Liver (tissue), 9 donors: ENCODE results near the gene SPATA31E1. TPM values are rescaled to one million over a fixed set of nuclear protein-coding genes. Genes with fewer than 3 reads are reported as not detected.

Experiments used
- DNase-seq: peaks from one replicate; pipeline ENCODE4 v3.0.0-alpha.2; 2017; ENCODE audit warnings: low spot score
- H3K27ac ChIP-seq, 2 donors: one replicate each; pipeline ENCODE4 v1.7.0; 2013; ENCODE audit warnings: inconsistent platforms in 2 of 2, low read length in 2 of 2, control low read depth in 1 of 2, low read depth in 1 of 2, mild to moderate bottlenecking in 1 of 2
- H3K27me3 ChIP-seq, 4 donors: one replicate each; pipeline versions ENCODE4 v1.6.1 to v1.7.0; 2013; ENCODE audit warnings: low read length in 3 of 4, inconsistent platforms in 1 of 4, mild to moderate bottlenecking in 1 of 4, moderate library complexity in 1 of 4; ENCODE audit not compliant: control insufficient read depth in 4 of 4, insufficient read depth in 4 of 4
- H3K36me3 ChIP-seq, 4 donors: one replicate each; pipeline versions ENCODE4 v1.6.1 to v1.7.0; 2013; ENCODE audit warnings: low read length in 3 of 4, mild to moderate bottlenecking in 3 of 4, low read depth in 1 of 4, moderate library complexity in 1 of 4; ENCODE audit not compliant: control insufficient read depth in 4 of 4, insufficient read depth in 3 of 4
- H3K4me1 ChIP-seq, 4 donors: one replicate each; pipeline versions ENCODE4 v1.6.1 to v1.7.0; 2013; ENCODE audit warnings: low read length in 3 of 4, mild to moderate bottlenecking in 3 of 4, moderate library complexity in 1 of 4; ENCODE audit not compliant: control insufficient read depth in 4 of 4, insufficient read depth in 4 of 4
- H3K4me3 ChIP-seq, 3 donors: one replicate each; pipeline versions ENCODE4 v1.6.1 to v1.7.0; 2013; ENCODE audit warnings: low read length in 3 of 3, control low read depth in 1 of 3, low read depth in 1 of 3, mild to moderate bottlenecking in 1 of 3
- H3K9ac ChIP-seq, 2 donors: one replicate each; pipeline ENCODE4 v1.7.0; 2013; ENCODE audit warnings: low read length in 2 of 2, mild to moderate bottlenecking in 2 of 2, moderate library complexity in 2 of 2, control low read depth in 1 of 2, low read depth in 1 of 2
- H3K9me3 ChIP-seq, 4 donors: one replicate each; pipeline versions ENCODE4 v1.6.1 to v1.7.0; 2013; ENCODE audit warnings: low read length in 3 of 4; ENCODE audit not compliant: control insufficient read depth in 4 of 4
- ATF3 ChIP-seq: IDR thresholded peaks from 2 replicates; pipeline ENCODE4 v1.6.1; 2016; ENCODE audit warnings: antibody characterized with exemption
- EGR1 ChIP-seq, 2 donors: IDR thresholded peaks; 2 replicates each; pipeline ENCODE4 v1.6.1; 2016 to 2018; ENCODE audit warnings: antibody characterized with exemption in 2 of 2, low read depth in 2 of 2
- FOXA1 ChIP-seq: IDR thresholded peaks from 2 replicates; pipeline ENCODE4 v1.6.1; 2016; ENCODE audit warnings: antibody characterized with exemption
- HNF4A ChIP-seq, 2 donors: conservative IDR thresholded peaks; 2 replicates each; pipeline ENCODE4 v1.6.1; 2016; ENCODE audit warnings: antibody characterized with exemption in 2 of 2, mild to moderate bottlenecking in 2 of 2
- NR2F2 ChIP-seq: IDR thresholded peaks from 2 replicates; pipeline ENCODE4 v1.6.1; 2016; ENCODE audit warnings: antibody characterized with exemption
- RXRA ChIP-seq, 2 donors: IDR thresholded peaks; 2 replicates each; pipeline ENCODE4 v1.6.1; 2017 to 2018; ENCODE audit warnings: antibody characterized with exemption in 2 of 2, mild to moderate bottlenecking in 1 of 2
- TAF1 ChIP-seq: conservative IDR thresholded peaks from 2 replicates; pipeline ENCODE4 v1.6.1; 2016; ENCODE audit warnings: antibody characterized with exemption, mild to moderate bottlenecking
- YY1 ChIP-seq: IDR thresholded peaks from 2 replicates; pipeline ENCODE4 v1.6.1; 2016; ENCODE audit warnings: antibody characterized with exemption, mild to moderate bottlenecking
- WGBS: extraction: QIAGEN DNeasy Blood & Tissue Kit; methylation state at CpG from one replicate; pipeline ENCODE4 v1.1.7; 2013; 5-methylcytosine and 5-hydroxymethylcytosine counted together
- polyA plus RNA-seq, 2 donors: library from polyadenylated mRNA; stranded (reverse) in 1 of 2; unstranded in 1 of 2; fragments of 200-250 nt in 1 of 2; fragments of >200 nt in 1 of 2; fragmentation: Nextera tagmentation in 1 of 2; extraction: Ambion mirVana in 1 of 2; gene quantifications; one replicate each; pipeline versions ENCODE4 v1.2.1 to v1.2.3, GENCODE V29; 2013 to 2015
- total RNA-seq, 2 donors: library from RNA; depleted of rRNA; stranded (reverse); fragments of >200 nt; gene quantifications; one replicate each; pipeline ENCODE4 v1.2.3, GENCODE V29; 2014
- TF ChIP-seq, protein P1 (sequence below): IDR thresholded peaks from 2 replicates; pipeline ENCODE4 v1.6.1; 2016; ENCODE audit warnings: antibody characterized with exemption, mild to moderate bottlenecking
- TF ChIP-seq, protein P2 (sequence below): IDR thresholded peaks from 2 replicates; pipeline ENCODE4 v1.6.1; 2016; ENCODE audit warnings: antibody characterized with exemption
- donor health status: healthy.
- donor health status: healthy.
- donor health status: healthy.
- donor health status: healthy.
- donor health status: healthy.

Gene SPATA31E1
- total and polyA plus RNA-seq, 4 donors, result not detected

GRCh38 chr9:87853302-87853701, 29.4 kb upstream of the SPATA31E1 start:
- H3K4me1 ChIP-seq, result no peaks in the 10 kb centered on the region
- H3K4me3 ChIP-seq, result no peak overlapping the region
- no peaks in the 10 kb centered on the region for H3K36me3 ChIP-seq
- 86% methylated on average over 7 of the region's 7 CpGs for WGBS
- no peak overlapping the region for H3K27ac ChIP-seq
- DNase-seq, result no peak
- H3K9me3 ChIP-seq, result no peaks in the 10 kb centered on the region
- no peak overlapping the region for H3K9ac ChIP-seq
- no peaks in the 10 kb centered on the region for H3K27me3 ChIP-seq
- TF ChIP-seq FOXA1 (no peak), RXRA (IDR thresholded peaks at IDR 0.05) (no peak), YY1 (no peak), TAF1 (no peak)
- TF ChIP-seq, protein P1, sequence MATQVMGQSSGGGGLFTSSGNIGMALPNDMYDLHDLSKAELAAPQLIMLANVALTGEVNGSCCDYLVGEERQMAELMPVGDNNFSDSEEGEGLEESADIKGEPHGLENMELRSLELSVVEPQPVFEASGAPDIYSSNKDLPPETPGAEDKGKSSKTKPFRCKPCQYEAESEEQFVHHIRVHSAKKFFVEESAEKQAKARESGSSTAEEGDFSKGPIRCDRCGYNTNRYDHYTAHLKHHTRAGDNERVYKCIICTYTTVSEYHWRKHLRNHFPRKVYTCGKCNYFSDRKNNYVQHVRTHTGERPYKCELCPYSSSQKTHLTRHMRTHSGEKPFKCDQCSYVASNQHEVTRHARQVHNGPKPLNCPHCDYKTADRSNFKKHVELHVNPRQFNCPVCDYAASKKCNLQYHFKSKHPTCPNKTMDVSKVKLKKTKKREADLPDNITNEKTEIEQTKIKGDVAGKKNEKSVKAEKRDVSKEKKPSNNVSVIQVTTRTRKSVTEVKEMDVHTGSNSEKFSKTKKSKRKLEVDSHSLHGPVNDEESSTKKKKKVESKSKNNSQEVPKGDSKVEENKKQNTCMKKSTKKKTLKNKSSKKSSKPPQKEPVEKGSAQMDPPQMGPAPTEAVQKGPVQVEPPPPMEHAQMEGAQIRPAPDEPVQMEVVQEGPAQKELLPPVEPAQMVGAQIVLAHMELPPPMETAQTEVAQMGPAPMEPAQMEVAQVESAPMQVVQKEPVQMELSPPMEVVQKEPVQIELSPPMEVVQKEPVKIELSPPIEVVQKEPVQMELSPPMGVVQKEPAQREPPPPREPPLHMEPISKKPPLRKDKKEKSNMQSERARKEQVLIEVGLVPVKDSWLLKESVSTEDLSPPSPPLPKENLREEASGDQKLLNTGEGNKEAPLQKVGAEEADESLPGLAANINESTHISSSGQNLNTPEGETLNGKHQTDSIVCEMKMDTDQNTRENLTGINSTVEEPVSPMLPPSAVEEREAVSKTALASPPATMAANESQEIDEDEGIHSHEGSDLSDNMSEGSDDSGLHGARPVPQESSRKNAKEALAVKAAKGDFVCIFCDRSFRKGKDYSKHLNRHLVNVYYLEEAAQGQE, result no peak

- Histone ChIP-seq H3K9ac (no peak overlapping the region), H3K36me3 (no peaks in the 10 kb centered on the region), H3K4me1 (no peaks in the 10 kb centered on the region), H3K9me3 (no peaks in the 10 kb centered on the region), H3K27me3 (no peaks in the 10 kb centered on the region), H3K4me3 (no peak overlapping the region), H3K27ac (no peak overlapping the region)
- TF ChIP-seq YY1 (no peak), NR2F2 (no peak), ATF3 (no peak), HNF4A (conservative IDR thresholded peaks at IDR 0.05) (no peak)
- TF ChIP-seq, protein P2, sequence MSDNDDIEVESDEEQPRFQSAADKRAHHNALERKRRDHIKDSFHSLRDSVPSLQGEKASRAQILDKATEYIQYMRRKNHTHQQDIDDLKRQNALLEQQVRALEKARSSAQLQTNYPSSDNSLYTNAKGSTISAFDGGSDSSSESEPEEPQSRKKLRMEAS, result no peak
- no peak for DNase-seq
- 95% methylated on average over 3 of the region's 3 CpGs for WGBS
Measured at GRCh38 chr9:87853876-87854579, 28.6 kb upstream of the SPATA31E1 start.

GRCh38 chr9:87854580-87854955, 28.1 kb upstream of the SPATA31E1 start:
- Histone ChIP-seq H3K36me3 (no peaks in the 10 kb centered on the region), H3K4me3 (no peak overlapping the region), H3K9me3 (no peaks in the 10 kb centered on the region), H3K27ac (no peak overlapping the region), H3K27me3 (no peaks in the 10 kb centered on the region), H3K4me1 (no peaks in the 10 kb centered on the region), H3K9ac (no peak overlapping the region)
- 83% methylated on average over 5 of the region's 5 CpGs for WGBS
- TF ChIP-seq EGR1 (IDR thresholded peaks at IDR 0.05; ENCODE audit: low read depth in 2 of 2), result no peak
- no peak for TF ChIP-seq NR2F2
- TF ChIP-seq TAF1, result no peak
- DNase-seq, result no peak
